ENCODE data around the gene SPPL3.
"Not testable (repeated sequence)": the region's sequence is repeated elsewhere in the genome, so short reads cannot be mapped to it uniquely, and the experiment has no call there.

The SPPL3 gene

GRCh38 chr12:120740871-120741270, 163.3 kb downstream of the SPPL3 start:
- DNase-seq, result no peak

GRCh38 chr12:120739821-120740613, 164.1 kb downstream of the SPPL3 start:
- no peak for DNase-seq

DNA sequence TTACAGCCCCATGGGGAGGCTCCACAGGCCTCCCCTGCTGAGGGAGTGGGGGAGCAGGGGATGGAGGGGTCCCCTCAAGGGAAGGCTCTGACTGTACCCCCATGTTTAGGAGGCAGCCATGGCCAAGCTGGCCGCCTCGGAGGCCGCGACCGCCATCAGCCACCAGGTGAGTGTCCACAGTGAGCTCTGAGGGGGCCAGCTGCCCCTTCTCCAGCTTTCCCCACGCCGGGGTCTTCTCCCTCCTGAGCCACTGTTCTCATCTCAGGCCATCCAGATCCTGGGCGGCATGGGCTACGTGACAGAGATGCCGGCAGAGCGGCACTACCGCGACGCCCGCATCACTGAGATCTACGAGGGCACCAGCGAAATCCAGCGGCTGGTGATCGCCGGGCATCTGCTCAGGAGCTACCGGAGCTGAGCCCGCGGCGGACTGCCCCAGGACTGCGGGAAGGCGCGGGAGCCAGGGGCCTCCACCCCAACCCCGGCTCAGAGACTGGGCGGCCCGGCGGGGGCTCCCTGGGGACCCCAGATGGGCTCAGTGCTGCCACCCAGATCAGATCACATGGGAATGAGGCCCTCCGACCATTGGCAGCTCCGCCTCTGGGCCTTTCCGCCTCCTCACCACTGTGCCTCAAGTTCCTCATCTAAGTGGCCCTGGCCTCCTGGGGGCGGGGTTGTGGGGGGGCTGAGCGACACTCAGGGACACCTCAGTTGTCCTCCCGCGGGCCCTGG, 165.0 kb downstream of the SPPL3 start:
- no peak for DNase-seq

GRCh38 chr12:120738252-120739030, 165.7 kb downstream of the SPPL3 start:
- no peak for DNase-seq

GRCh38 chr12:120737557-120738251, 166.5 kb downstream of the SPPL3 start:
- no peak for DNase-seq

- DNase-seq, result no peak
These were observed 167.5 kb downstream of the SPPL3 start for GRCh38 chr12:120736404-120737331.

DNA sequence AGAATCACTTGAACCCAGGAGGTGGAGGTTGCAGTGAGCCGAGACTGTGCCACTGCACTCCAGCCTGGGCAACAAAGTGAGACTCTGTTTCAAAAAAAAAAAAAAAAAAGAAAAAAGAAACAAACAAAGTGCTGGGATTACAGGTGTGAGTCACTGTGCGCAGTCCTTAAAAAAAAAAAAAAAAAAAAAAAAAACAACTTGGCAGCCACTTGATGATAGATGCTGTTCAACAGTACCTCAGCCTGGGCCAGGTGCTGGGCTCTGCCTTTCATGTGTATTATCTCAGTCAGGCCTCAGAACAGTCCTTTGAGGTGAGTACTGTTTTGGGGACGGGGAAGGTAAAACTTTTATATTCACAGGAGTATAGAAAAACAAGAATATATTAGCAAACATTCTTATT, 169.0 kb downstream of the SPPL3 start:
- no peak for DNase-seq

DNA sequence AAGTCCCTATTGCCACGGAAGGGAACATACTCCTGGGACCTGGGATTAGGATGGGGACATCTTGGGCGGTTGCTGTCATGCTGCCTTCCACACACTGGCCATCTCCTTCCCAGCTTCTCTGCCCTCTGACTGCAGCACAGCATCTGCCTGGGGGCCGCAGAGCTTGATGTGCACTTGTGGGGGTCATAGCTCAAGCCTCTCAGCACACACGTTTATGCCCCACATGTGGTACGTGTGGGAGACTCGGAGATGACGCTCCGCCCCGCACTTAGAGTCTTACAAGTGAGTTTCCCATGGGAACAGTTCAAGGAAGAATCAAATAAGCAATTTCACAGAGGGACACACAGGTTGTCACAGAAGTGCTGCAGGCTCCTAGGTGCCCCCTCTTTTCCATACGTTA, 169.9 kb downstream of the SPPL3 start:
- DNase-seq, result no peak

DNA sequence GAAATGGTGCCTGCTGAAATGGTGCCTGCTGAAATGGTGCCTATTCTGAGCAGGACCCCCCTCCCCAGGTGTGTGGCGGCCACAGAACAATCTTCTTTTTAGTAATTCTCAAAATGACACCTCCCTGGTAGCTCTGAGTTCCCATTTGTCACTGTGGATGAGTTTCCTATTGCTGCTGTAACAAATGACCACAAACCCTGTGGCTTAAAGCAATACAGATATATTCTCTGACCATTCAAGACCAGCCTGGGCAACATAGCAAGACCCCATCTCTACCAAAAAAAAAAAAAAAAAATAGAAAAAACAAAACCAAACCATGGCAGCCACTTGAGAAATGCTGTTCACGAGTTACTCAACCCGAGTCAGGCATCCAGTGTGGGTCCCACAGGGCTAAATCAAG, 170.6 kb downstream of the SPPL3 start:
- DNase-seq, result no peak

- DNase-seq, result not testable (repeated sequence)
These were observed 172.0 kb downstream of the SPPL3 start for GRCh38 chr12:120732198-120732597.

DNA sequence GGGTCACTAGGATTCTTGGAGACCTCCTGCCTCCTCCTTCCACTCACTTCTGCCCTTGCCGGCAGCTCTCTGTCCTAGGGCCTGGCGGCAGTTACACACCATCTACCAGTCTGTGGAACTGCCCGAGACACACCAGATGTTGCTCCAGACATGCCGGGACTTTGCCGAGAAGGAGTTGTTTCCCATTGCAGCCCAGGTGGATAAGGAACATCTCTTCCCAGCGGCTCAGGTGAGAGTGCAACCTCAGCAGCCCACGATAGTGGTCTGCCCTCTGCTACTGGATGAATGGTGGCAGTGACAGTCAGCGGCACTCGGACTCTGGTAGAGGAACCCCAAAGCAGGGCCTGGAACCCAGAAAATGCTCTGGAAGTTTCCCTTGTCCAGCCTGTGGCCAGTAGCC, 177.2 kb downstream of the SPPL3 start:
- no peak for DNase-seq

- DNase-seq, result no peak
These were observed 177.7 kb downstream of the SPPL3 start for GRCh38 chr12:120726510-120726793.

DNA sequence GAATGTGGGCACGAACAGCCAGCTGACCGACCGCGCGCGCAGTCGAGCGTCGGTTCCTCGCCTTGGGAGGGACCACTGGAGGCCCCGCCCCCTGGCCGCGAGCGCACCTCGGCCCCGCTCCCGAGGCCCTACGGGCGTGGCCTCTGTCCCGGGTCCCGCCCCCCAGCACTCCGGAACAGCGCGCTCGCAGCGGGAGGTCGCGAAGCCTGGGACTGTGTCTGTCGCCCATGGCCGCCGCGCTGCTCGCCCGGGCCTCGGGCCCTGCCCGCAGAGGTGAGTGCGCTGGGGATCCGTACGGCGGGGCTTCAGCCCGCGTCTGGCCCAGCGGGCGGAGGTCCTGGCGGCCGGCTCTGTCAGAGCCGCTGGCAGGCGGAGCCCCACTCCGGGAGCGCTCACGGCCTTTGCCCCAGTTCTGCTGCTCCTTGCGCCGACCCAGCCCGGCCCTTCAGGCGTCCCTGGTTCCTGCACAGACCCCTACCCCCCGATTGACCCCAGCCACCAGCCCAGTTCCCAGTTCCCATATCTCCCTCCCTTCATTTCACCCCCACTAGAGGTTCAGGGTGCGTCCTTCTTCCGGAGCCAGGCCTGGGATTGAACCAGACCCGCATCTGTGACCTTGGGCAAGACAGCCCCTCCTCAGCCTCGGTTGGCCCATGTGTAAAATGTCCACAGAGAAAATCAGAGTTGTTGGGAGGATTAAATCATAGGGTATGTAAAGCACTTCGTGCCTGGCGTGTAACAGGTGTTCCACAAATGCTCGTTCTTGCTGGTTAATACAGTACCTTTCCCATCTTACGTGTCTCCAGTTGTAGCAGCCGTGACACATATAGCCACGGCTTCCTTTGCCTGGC, 178.3 kb downstream of the SPPL3 start, which contains the start of gene ACADS:
ACADS (plus strand) TSS at position 168 of the 851 bp plus-strand sequence; CDS start at position 228, 60 bp downstream.
- DNase-seq, result peak; percentile 77

DNA sequence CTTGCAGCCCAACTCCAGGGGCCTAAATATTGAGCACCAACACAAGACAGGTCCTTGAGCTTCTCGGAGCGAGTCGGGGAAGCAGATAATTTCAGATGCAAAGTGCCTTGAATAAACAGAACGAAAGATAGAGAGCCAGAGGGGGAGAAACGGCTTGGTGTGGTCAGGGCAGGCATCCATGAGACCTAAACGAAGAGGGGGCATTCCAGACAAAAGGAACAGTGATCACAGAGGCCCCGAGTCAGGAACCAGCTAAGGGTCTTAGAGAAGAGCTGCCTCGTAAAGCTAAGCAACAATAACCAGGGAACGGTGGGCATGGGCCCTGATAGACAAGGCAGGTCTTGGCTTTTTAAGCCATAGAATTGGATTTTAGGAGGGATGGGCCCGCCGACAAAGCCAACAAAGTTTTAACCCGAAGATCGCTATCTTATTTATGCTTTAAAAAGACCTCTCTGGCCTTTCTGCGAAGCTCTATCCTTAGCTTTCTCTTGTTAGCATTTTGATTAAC, 179.0 kb downstream of the SPPL3 start:
- DNase-seq, result no peak

GRCh38 chr12:120724720-120725119, 179.4 kb downstream of the SPPL3 start:
- DNase-seq, result no peak

DNA sequence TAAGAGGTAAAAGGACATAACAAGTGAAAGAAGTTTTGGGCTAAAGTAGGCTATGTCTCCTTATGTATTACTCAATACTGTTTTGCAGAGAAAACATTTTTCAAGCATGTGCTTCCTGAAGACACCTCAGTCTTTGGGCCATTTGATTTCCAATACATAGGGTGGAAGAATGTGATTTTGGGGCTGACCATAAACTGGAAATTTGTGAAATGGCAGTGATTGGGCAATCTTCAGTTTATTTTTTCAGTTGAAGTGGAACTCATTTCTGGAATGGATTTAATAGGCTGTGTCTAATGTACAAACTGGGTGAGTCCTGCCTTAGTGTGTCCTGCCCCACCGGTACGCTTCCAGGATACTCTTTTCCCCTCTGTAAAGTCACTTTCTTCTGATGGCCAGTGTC, 181.4 kb downstream of the SPPL3 start:
- DNase-seq, result no peak

DNA sequence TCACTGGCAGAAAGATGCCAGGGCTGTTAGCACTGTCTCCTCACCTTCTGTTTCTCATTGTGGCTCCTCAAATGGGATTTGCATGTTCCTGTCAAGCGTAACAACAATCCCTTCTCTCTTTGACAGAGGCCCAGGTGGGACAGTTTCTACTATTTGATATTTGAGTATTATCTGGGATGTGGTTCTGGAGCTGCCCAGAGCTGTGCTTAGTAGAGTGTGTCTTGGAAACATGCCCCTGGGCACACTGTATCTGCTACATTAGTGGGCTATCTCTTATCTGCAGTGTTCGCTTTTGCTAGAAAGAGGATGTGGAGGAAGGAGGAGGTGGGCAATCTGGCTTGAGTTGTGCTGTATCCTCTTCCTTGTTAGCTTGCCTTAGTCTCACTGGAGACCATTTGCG, 182.3 kb downstream of the SPPL3 start:
- no peak for DNase-seq

DNA sequence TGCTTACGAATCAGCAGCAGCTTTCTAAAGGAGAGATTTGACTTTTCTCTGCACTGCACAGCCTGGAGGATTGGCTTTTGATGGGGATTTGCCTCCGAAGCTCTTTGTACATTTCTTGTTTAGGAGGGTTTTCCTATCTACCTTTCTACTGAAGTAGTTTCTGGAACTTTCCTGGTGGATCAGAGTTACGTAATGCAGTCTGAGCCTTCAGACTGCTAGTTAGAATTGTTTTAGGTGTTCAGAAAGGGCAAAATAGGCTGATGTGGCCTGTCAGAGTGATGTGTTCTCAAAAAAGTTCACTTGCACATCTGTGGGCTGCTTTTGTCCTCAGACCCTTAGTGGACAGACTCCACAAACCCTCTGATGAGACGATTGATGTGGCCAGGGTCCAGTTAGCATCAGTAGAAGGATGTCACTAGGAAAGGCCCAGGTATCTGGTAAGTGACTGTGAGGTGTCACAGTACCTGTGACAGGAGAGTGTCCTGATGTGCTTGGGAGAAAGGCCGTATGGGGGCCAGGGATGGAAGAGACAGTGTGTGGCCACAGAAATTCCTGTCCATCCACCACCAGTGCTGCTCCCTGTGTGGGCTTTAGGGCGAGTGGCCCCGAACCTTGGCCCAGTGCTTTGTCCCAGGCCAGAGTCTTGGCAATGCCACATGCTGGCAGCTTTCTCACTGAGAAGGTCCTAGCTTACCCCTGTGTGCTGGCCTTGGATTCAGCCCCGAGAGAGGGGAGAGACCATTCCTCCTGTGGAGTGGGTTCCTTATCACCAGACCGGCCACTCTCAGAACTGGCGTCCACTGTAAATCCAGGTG, 183.0 kb downstream of the SPPL3 start:
- no peak for DNase-seq

GRCh38 chr12:120720234-120720986, 183.7 kb downstream of the SPPL3 start:
- peak; percentile 24 for DNase-seq
